Erythroblast (primary cell): ENCODE measurements around the gene SLC12A5.

Experiments used
- GATA1 ChIP-seq: IDR thresholded peaks from 2 replicates; pipeline ENCODE4 v1.6.1; 2011; ENCODE audit warnings: low read depth, mild to moderate bottlenecking, control low read depth, low read length, moderate library complexity
- POLR2A ChIP-seq: IDR thresholded peaks from 2 replicates; pipeline ENCODE4 v1.6.1; 2011; ENCODE audit warnings: mild to moderate bottlenecking, low read length

DNA sequence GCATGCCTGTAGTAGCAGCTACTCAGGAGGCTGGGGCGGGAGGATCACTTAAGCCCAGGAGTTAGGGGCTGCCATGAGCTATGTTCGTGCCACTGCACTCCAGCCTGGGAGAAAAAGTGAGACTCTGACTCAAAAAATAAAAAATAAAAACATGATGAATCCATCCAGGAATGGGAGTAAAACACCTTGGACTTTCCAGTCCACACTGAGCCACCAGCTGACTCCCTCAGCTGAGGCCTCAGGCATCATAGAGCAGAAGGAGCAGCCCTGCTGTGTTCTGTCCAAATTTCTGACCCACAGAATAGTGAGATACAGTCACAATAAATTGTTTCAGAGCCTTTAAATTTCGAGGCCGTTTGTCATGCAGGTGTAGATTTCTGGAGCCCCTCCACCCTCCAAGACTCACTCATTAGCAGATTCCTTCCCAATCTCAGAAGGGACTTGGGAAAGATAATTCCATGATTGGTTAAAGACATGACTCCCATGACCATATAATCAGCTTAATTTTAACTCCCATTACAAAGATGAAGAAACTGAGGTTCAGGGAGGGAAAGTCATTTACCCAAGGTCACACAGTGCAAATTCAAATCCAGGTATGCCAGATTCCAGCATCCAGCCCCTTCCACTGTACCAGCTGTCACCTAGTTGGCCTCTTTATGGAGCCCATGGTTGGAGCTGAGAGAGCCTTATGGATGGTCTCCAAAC lies 29.3 kb upstream of the SLC12A5 start:
- TF ChIP-seq POLR2A (no peak), GATA1 (no peak)
